Skin of body (tissue), 2 donors: ENCODE results near the gene BORCS5. TPM values are rescaled to one million over a fixed set of nuclear protein-coding genes. Genes with fewer than 3 reads are reported as not detected.

Experiments
- DNase-seq: peaks from one replicate; lab custom pipeline; 2025; lab: John Stamatoyannopoulos, UW
- total RNA-seq: library from RNA; depleted of rRNA; stranded (reverse); fragments of >200 nt; gene quantifications from one replicate; pipeline ENCODE4 v1.2.3, GENCODE V29; 2014

Gene BORCS5
- total RNA-seq, 1 donor from 2014 or later: 23.1 TPM

DNA sequence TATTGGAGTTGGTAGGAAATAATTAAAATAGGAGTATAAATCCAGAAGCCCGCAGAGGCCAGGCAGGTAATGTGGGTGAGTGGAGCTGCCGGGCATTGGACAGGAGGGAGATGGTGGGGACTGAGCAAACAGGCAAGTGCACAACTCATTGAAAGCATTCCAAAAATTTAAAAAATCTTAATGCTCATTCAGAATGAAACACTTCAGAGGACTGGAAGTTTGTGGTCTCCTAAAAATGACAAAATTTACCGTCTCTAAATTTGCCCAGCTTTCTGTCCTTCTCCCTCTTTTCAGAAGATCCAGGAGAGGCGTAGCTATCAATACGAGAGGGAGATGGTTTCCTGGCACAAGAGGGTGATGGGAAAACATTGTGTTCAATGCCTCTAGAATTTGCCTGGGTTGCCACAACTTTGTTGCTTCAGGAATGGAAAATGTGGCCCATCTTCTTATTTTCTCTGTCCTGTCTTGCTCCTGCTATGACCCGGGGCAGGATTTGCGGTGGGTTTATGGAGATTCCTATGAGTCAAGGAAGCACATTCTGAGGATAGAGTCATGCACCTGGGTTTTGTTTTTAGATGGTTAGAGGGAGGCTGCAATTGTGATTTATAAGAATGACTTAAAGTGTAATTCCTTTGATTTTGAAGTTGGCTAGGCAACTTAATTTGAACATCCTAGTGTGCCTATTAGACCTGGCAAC, 72.2 kb downstream of the BORCS5 start:
- DNase-seq: no peak

GRCh38 chr12:12432364-12432763, 75.5 kb downstream of the BORCS5 start:
- peak; percentile 34 for DNase-seq

DNA sequence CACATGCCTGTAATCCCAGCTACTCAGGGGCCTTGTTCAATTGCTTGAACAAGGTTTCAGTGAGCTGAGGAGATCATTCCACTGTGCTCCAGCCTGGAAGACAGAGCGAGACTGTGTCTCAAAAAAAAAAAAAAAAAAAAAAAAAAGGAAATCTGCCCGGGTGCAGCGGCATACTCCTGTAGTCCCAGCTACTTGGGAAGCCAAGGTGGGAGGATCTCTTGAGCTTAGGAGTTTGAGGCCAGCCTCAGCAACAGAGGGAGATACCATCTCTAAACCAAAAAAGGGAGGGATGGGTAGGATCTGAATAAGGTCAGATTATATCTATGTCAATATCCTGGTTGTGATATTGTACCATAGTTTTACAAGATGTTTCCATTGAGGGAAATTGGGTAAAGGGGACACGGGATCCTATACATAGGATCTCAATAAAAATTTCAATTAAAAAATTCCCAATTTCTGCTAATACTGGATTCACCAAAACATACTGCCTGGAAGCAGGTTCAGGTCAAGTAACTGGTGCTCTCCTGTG, 76.4 kb downstream of the BORCS5 start:
- DNase-seq: no peak

DNA sequence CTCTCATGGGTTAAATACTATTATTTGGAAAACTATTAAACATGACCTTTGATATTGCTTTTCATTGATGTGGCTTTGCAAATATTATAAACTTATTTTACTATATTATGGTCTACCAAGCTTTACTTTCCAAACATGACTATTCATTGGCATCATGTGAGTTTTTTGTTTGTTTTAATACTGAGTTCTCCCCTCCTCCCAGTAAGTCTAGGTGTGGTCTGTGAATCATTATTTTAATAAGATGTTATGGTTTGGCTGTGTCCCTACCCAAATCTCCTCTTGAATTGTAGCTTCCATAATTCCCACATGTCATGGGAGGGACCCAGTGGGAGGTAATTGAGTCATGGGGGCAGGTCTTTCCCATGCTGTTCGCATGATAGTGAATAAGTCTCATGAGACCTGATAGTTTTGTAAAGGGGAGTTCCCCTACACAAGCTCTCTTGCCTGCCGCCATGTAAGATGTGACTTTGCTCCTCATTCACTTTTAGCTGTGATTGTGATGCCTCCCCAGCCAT, 80.0 kb downstream of the BORCS5 start:
- DNase-seq: no peak

DNA sequence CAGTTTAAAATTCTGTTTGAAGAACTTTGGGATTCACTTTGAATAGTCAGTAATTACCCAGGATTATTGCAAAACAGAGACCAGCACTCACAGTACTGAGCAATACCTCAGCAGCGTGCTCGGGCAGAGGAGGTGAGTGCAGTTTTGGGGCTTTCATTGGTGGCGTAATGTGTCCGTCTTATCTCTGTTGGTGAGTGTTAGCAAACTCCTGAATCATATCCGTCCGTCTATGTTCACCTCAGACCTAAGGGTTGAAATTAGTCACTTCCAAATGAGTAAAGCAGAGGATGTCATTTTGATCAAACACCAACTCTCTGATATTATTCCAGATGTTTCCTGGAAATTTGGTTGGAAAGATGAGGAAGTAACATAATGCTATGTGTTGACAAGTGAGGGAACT, 82.8 kb downstream of the BORCS5 start:
- peak; percentile 53 for DNase-seq

- no peak for DNase-seq
Measured at GRCh38 chr12:12440784-12441428, 84.0 kb downstream of the BORCS5 start.

GRCh38 chr12:12441429-12441807, 84.5 kb downstream of the BORCS5 start:
- DNase-seq: no peak

DNA sequence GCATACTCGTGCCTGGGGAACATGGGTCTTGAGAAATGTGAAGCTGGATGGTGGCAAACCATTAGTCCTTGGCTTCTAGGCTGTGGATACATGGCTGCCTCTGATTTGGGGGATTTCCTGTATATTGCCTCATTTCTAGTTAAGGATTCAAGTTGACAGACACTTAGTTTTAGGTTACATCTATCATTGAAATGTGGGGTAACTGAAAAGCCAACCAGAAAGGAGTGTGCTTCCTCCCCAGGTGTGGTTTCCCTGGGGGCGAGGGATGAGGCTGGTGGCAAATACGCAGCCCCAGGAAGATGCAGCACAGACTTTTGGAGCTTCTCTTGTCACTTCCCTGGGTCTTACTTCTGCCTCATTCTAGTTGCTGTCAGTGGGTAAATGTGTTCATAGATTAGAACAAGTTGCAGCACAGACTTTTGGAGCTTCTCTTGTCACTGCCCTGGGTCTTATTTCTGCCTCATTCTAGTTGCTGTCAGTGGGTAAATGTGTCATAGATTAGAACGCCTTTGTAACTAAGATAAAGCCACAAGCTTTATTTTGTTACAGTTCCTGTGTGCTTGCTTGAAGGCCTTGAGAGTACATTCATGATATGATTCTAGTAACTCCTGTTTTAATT, 85.1 kb downstream of the BORCS5 start:
- DNase-seq: no peak

DNA sequence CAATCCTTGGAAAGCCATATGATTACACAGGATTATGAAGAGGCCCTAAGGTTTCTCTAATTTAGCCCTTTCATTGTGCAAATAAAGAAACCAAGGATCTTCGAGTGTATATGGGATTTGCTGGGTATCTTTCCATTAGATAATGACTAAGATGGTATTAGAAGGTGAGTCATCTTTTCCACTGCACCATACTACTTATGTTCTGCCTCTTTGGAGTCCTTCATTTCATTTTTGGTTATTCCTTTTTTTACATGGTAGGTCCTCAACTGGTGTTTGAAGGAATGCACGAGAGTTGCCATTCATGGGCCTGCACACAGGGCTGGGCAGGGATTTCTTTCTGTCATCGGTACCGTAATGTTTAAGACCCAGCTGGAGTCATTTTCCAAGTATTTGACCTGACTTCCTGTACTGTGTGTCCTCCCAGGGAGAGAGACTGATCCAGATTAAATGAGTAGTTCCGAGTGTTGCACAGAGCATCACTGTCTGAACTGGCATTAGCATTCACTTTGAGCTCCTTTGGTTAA, 85.7 kb downstream of the BORCS5 start:
- peak; percentile 6 for DNase-seq

DNA sequence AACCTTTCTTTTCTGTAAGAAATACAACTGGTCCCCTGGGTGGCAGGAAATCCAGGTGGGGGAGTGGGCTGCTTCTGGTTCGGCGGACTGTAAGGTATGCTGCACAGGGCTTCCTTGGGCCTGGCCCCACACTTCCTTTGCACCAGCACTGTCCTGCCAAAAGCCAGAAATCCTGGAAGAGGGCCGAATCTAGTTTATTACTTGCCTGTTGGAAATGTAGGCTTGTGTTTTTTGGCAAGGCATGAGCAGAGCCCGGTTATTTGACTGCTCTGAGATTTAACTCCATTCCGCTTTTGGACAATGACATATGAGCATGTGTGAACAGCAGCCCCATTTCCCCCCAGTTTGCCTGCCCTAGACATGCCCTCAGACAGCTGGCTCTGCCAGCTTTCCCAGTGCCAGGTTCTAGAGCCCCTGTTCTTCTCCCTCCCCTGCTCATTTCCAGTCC, 86.6 kb downstream of the BORCS5 start:
- DNase-seq: peak; percentile 12

DNA sequence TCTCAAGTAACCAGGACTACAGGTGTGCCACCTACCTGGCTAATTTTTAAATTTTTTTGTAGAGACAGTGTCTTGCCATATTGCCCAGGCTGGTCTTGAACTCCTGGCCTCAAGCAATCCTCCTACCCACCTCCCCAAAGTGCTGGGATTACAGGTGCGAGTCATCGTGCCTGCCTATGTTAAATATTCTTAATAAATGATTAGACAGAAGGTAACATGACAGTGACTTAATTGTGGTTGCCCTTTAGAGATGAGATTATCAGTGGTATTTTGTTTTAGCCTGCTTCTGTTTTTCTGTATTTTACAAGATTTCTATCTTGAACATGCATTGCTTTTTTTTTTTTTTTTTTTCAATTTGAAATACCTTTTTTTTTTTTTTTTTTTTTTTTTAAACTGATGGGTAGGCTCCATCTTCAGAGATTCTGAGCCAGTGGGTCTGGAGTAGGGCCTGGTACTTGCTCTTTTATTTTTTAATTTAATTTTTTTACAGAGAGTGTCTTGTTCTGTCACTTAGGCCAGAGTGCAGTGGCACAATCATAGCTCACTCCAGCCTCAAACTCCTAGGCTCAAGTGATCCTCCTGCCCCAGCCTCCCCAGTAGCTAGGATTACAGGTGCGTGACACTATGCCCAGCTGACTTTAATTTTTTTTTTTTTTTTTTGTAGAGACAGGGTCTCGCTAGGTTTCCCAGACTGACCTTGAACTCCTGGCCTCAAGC, 88.4 kb downstream of the BORCS5 start:
- DNase-seq: no peak

GRCh38 chr12:12445882-12446181, 89.0 kb downstream of the BORCS5 start:
- no peak for DNase-seq

GRCh38 chr12:12446786-12447185, 89.9 kb downstream of the BORCS5 start:
- DNase-seq: no peak

GRCh38 chr12:12447236-12447635, 90.4 kb downstream of the BORCS5 start:
- DNase-seq: no peak

DNA sequence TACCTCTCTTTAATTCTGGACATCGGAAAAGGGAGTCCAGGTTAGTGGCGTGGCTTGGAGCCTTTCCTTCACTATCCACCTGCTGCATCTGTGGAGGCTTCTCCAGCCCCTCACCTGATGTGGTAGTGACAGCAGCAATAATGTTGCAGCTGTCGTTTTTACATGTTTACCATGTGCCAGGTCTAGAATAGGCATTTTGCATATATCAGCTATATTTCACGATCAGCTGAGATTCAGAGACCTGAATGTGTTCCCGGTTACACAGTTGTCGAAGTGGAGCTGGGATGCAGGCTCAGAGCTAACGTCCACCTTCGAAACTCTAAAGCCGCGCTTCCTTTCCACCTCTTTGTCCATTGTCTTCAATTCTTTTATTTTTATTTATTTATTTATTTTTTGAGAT, 91.0 kb downstream of the BORCS5 start:
- DNase-seq: no peak

- DNase-seq: no peak
Measured at GRCh38 chr12:12449533-12450025, 92.7 kb downstream of the BORCS5 start.

DNA sequence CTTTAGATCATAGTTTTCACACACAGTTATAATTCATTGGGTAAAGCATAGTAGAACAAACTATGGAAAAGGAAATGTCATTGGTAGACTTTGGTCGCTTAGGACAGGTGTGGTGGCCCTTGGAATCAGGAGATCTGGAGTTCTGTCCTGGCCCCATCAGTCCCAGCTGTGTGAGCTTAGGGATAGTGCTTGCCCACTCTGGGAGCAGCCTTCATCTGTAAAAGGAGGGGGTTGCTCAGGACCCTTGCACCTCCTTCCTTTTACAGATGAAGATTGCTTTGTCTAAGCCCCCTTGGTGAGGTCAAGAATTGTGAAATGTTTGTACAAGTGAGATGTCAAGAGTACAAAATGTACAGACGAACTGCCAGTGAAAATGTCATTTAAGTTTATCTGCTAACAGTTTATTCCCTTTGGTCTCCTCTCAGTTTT, 93.2 kb downstream of the BORCS5 start:
- DNase-seq: no peak

- DNase-seq: no peak
Measured at GRCh38 chr12:12451098-12451497, 94.2 kb downstream of the BORCS5 start.

GRCh38 chr12:12452326-12452902, 95.5 kb downstream of the BORCS5 start:
- DNase-seq: no peak

GRCh38 chr12:12453635-12454034, 96.8 kb downstream of the BORCS5 start:
- DNase-seq: no peak

- no peak for DNase-seq
Measured at GRCh38 chr12:12454315-12454714, 97.4 kb downstream of the BORCS5 start.
